ENCODE data around the gene HOXB2. TPM values are rescaled to one million over a fixed set of nuclear protein-coding genes. Genes with fewer than 3 reads are reported as not detected.

The HOXB2 gene
- total RNA-seq, 1 experiment from 2014 or later, result 34.5 TPM

- DNase-seq (ENCODE audit: low spot score), result no peak
- CTCF ChIA-PET, result interaction anchor here (1.5 kb wide), 1 partner anchor 71 kb away, joined by 5 read pairs; no protein-coding TSS in a partner anchor
- Histone ChIP-seq H3K27ac (ENCODE audit: low read depth, low read length, poor library complexity, severe bottlenecking) (peak overlapping the region; percentile 53), H3K9me3 (ENCODE audit: low read depth, low read length, poor library complexity, severe bottlenecking) (no peaks in the 10 kb centered on the region), H3K4me1 (ENCODE audit: insufficient read depth, low read length, poor library complexity, severe bottlenecking) (peaks cover 72% of the 10 kb centered on the region), H3K27me3 (replicated peaks; ENCODE audit: insufficient read depth, low read depth, low read length, poor library complexity) (no peaks in the 10 kb centered on the region), H3K36me3 (ENCODE audit: insufficient read depth, low read length, poor library complexity, severe bottlenecking) (no peaks in the 10 kb centered on the region), H3K4me3 (ENCODE audit: low read depth, low read length, poor library complexity, severe bottlenecking) (peak overlapping the region; percentile 54)
- POLR2A ChIA-PET (ENCODE audit: low non-redundant PET), result no interaction called here
- BruUV-seq (replicated peaks), result no TSS peak
- TF ChIP-seq CTCF (conservative IDR thresholded peaks at IDR 0.05; ENCODE audit: low read depth, low read length) (no peak), EZH2 (IDR thresholded peaks at IDR 0.05; ENCODE audit: borderline replicate concordance, low read depth, low read length, poor library complexity, severe bottlenecking) (no peak)
- intact Hi-C loops (cut with micrococcal nuclease; ENCODE audit: unreplicated experiment), result no loop called here
These were observed 18.5 kb upstream of the HOXB2 start for GRCh38 chr17:48563385-48563838.

GRCh38 chr17:48562934-48563333, 18.0 kb upstream of the HOXB2 start:
- POLR2A ChIA-PET (ENCODE audit: low non-redundant PET), result no interaction called here
- Histone ChIP-seq H3K4me1 (ENCODE audit: insufficient read depth, low read length, poor library complexity, severe bottlenecking) (peaks cover 69% of the 10 kb centered on the region), H3K9me3 (ENCODE audit: low read depth, low read length, poor library complexity, severe bottlenecking) (no peaks in the 10 kb centered on the region), H3K36me3 (ENCODE audit: insufficient read depth, low read length, poor library complexity, severe bottlenecking) (no peaks in the 10 kb centered on the region), H3K4me3 (ENCODE audit: low read depth, low read length, poor library complexity, severe bottlenecking) (peak overlapping the region; percentile 54), H3K27ac (ENCODE audit: low read depth, low read length, poor library complexity, severe bottlenecking) (peak overlapping the region; percentile 7), H3K27me3 (replicated peaks; ENCODE audit: insufficient read depth, low read depth, low read length, poor library complexity) (no peaks in the 10 kb centered on the region)
- TF ChIP-seq CTCF (conservative IDR thresholded peaks at IDR 0.05; ENCODE audit: low read depth, low read length), result no peak
- no peak for TF ChIP-seq EZH2 (IDR thresholded peaks at IDR 0.05; ENCODE audit: borderline replicate concordance, low read depth, low read length, poor library complexity, severe bottlenecking)
- BruUV-seq (replicated peaks), result no TSS peak
- intact Hi-C loops (cut with micrococcal nuclease; ENCODE audit: unreplicated experiment), result no loop called here
- CTCF ChIA-PET, result no interaction called here
- DNase-seq (ENCODE audit: low spot score), result no peak

- peaks cover 69% of the 10 kb centered on the region for H3K4me1 ChIP-seq (ENCODE audit: insufficient read depth, low read length, poor library complexity, severe bottlenecking)
- H3K9me3 ChIP-seq (ENCODE audit: low read depth, low read length, poor library complexity, severe bottlenecking), result no peaks in the 10 kb centered on the region
- no peak overlapping the region for H3K4me3 ChIP-seq (ENCODE audit: low read depth, low read length, poor library complexity, severe bottlenecking)
- TF ChIP-seq CTCF (conservative IDR thresholded peaks at IDR 0.05; ENCODE audit: low read depth, low read length) (peak; percentile 39), EZH2 (IDR thresholded peaks at IDR 0.05; ENCODE audit: borderline replicate concordance, low read depth, low read length, poor library complexity, severe bottlenecking) (no peak)
- H3K36me3 ChIP-seq (ENCODE audit: insufficient read depth, low read length, poor library complexity, severe bottlenecking), result no peaks in the 10 kb centered on the region
- POLR2A ChIA-PET (ENCODE audit: low non-redundant PET), result interaction anchor here (0.6 kb wide), 1 partner anchor 30 kb away, joined by 3 read pairs; no protein-coding TSS in a partner anchor
- no peaks in the 10 kb centered on the region for H3K27me3 ChIP-seq (replicated peaks; ENCODE audit: insufficient read depth, low read depth, low read length, poor library complexity)
- CTCF ChIA-PET, result no interaction called here
- peak; percentile 60 for DNase-seq (ENCODE audit: low spot score)
- intact Hi-C loops (cut with micrococcal nuclease; ENCODE audit: unreplicated experiment), result no loop called here
- peak overlapping the region; percentile 7 for H3K27ac ChIP-seq (ENCODE audit: low read depth, low read length, poor library complexity, severe bottlenecking)
- BruUV-seq (replicated peaks), result no TSS peak
These were observed 17.2 kb upstream of the HOXB2 start for GRCh38 chr17:48561884-48562810.

Measured in A673 (cell line).